Esophagus (tissue), 2 donors: Measurements from ENCODE around the gene TTC16. TPM values are rescaled to one million over a fixed set of nuclear protein-coding genes. Genes with fewer than 3 reads are reported as not detected.

Source experiments
- H3K27ac ChIP-seq, 2 donors: one replicate each; pipeline ENCODE4 v1.5.1; 2013; ENCODE audit warnings: low read depth in 2 of 2, mild to moderate bottlenecking in 2 of 2, inconsistent platforms in 1 of 2, low read length in 1 of 2, moderate library complexity in 1 of 2
- H3K27me3 ChIP-seq, 2 donors: one replicate each; pipeline ENCODE4 v1.6.1; 2013; ENCODE audit warnings: low read length in 2 of 2, control low read depth in 1 of 2, mild to moderate bottlenecking in 1 of 2; ENCODE audit not compliant: insufficient read depth in 2 of 2, control insufficient read depth in 1 of 2
- H3K36me3 ChIP-seq, 2 donors: one replicate each; pipeline ENCODE4 v1.6.1; 2013; ENCODE audit warnings: low read length in 1 of 2; ENCODE audit not compliant: control insufficient read depth in 2 of 2, insufficient read depth in 2 of 2
- H3K4me1 ChIP-seq, 2 donors: one replicate each; pipeline ENCODE4 v1.6.1; 2013; ENCODE audit warnings: low read length in 1 of 2; ENCODE audit not compliant: control insufficient read depth in 2 of 2, insufficient read depth in 2 of 2
- H3K4me3 ChIP-seq, 2 donors: one replicate each; pipeline ENCODE4 v1.5.1; 2013; ENCODE audit warnings: low read length in 2 of 2, mild to moderate bottlenecking in 2 of 2, low read depth in 1 of 2, moderate library complexity in 1 of 2
- H3K9me3 ChIP-seq, 2 donors: one replicate each; pipeline ENCODE4 v1.6.1; 2013; ENCODE audit warnings: mild to moderate bottlenecking in 2 of 2, low read depth in 1 of 2, low read length in 1 of 2, moderate library complexity in 1 of 2; ENCODE audit not compliant: control insufficient read depth in 2 of 2, insufficient read depth in 1 of 2
- WGBS, 2 donors: extraction: QIAGEN DNeasy Blood & Tissue Kit; methylation state at CpG; one replicate each; pipeline ENCODE4 v1.1.7; 2013; 5-methylcytosine and 5-hydroxymethylcytosine counted together
- polyA plus RNA-seq, 2 donors: library from polyadenylated mRNA; stranded (reverse); fragments of 200-250 nt; gene quantifications; one replicate each; pipeline ENCODE4 v1.2.3, GENCODE V29; 2013
- donor health status: healthy with polysubstance abuse.
- donor health status: Bipolar disorder and iron deficiency.

The TTC16 gene
- polyA plus RNA-seq, result under 1 TPM; 0.04 to 0.10 TPM

GRCh38 chr9:127715470-127716337 is at the start of gene TTC16, which contains the start of gene PTRH1:
Gene TTC16 (plus strand): TSS chr9:127716079. CDS start chr9:127716146, 67 bp downstream.
Gene PTRH1 (minus strand): TSS chr9:127715663. CDS start chr9:127715639, 24 bp downstream.
- peak within 1 kb of the TSS; percentile 71 to 87 for H3K27ac ChIP-seq
- no peaks in the 10 kb centered on the region for H3K27me3 ChIP-seq
- H3K9me3 ChIP-seq, result no peaks in the 10 kb centered on the region
- no peaks in the 10 kb centered on the region for H3K36me3 ChIP-seq
- 4% methylated on average over 61 to 65 of the region's 65 CpGs for WGBS, 2 donors
- H3K4me3 ChIP-seq, result peak within 1 kb of the TSS; percentile 69 to 75
- H3K4me1 ChIP-seq, result peaks cover 0 to 10% of the 10 kb centered on the region in 2 donors

GRCh38 chr9:127667127-127667844 is 48.6 kb upstream of the TTC16 start:
- Histone ChIP-seq H3K4me1 (peaks cover 0 to 2% of the 10 kb centered on the region in 2 donors), H3K27me3 (no peaks in the 10 kb centered on the region), H3K36me3 (peaks cover 4 to 12% of the 10 kb centered on the region in 2 donors), H3K9me3 (no peaks in the 10 kb centered on the region), H3K27ac (no peak overlapping the region), H3K4me3 (no peak overlapping the region)
- 72 to 73% methylated on average over 3 of the region's 3 CpGs for WGBS, 2 donors

- 91 to 92% methylated on average over 18 of the region's 18 CpGs for WGBS, 2 donors
- Histone ChIP-seq H3K4me1 (peaks cover 0 to 2% of the 10 kb centered on the region in 2 donors), H3K4me3 (no peak overlapping the region), H3K27me3 (no peaks in the 10 kb centered on the region), H3K9me3 (no peaks in the 10 kb centered on the region), H3K27ac (no peak overlapping the region), H3K36me3 (peaks cover 6 to 13% of the 10 kb centered on the region in 2 donors)
These were observed 48.0 kb upstream of the TTC16 start for GRCh38 chr9:127667906-127668305.

- Histone ChIP-seq H3K4me3 (no peak overlapping the region), H3K4me1 (no peaks in the 10 kb centered on the region), H3K9me3 (no peaks in the 10 kb centered on the region), H3K36me3 (peaks cover 6 to 9% of the 10 kb centered on the region in 2 donors), H3K27ac (no peak overlapping the region), H3K27me3 (no peaks in the 10 kb centered on the region)
- WGBS, 2 donors, result 87 to 90% methylated on average over 7 of the region's 7 CpGs
These were observed 42.6 kb upstream of the TTC16 start for GRCh38 chr9:127673234-127673633.

GRCh38 chr9:127676638-127677037 is 39.2 kb upstream of the TTC16 start:
- Histone ChIP-seq H3K4me3 (no peak overlapping the region), H3K4me1 (no peaks in the 10 kb centered on the region), H3K9me3 (no peaks in the 10 kb centered on the region), H3K36me3 (peaks cover 6 to 19% of the 10 kb centered on the region in 2 donors), H3K27ac (no peak overlapping the region), H3K27me3 (no peaks in the 10 kb centered on the region)
- 85 to 92% methylated on average over 12 of the region's 12 CpGs for WGBS, 2 donors

- no peaks in the 10 kb centered on the region for H3K27me3 ChIP-seq
- WGBS, 2 donors, result 85 to 93% methylated on average over 2 of the region's 2 CpGs
- H3K4me3 ChIP-seq, result no peak overlapping the region
- H3K4me1 ChIP-seq, result no peaks in the 10 kb centered on the region
- no peak overlapping the region for H3K27ac ChIP-seq
- peaks cover 8 to 26% of the 10 kb centered on the region in 2 donors for H3K36me3 ChIP-seq
- no peaks in the 10 kb centered on the region for H3K9me3 ChIP-seq
These were observed 36.4 kb upstream of the TTC16 start for GRCh38 chr9:127679506-127679905.

- WGBS, 2 donors, result 90 to 92% methylated on average over 11 of the region's 11 CpGs
- no peak overlapping the region for H3K4me3 ChIP-seq
These were observed 35.7 kb upstream of the TTC16 start for GRCh38 chr9:127680226-127680625.

GRCh38 chr9:127680846-127681245 is 35.0 kb upstream of the TTC16 start:
- H3K9me3 ChIP-seq, result no peaks in the 10 kb centered on the region
- WGBS, 2 donors, result 85 to 92% methylated on average over 9 of the region's 9 CpGs
- H3K4me1 ChIP-seq, result no peaks in the 10 kb centered on the region
- H3K27me3 ChIP-seq, result no peaks in the 10 kb centered on the region
- no peak overlapping the region for H3K4me3 ChIP-seq
- no peak overlapping the region for H3K27ac ChIP-seq
- H3K36me3 ChIP-seq, result peaks cover 8 to 26% of the 10 kb centered on the region in 2 donors

More at GRCh38 chr9:127680226-127680625, 35.7 kb upstream of the TTC16 start:
- no peak overlapping the region for H3K27ac ChIP-seq
- no peaks in the 10 kb centered on the region for H3K9me3 ChIP-seq
- peaks cover 8 to 26% of the 10 kb centered on the region in 2 donors for H3K36me3 ChIP-seq
- no peaks in the 10 kb centered on the region for H3K4me1 ChIP-seq
- H3K27me3 ChIP-seq, result no peaks in the 10 kb centered on the region

GRCh38 chr9:127682351-127683136 is 33.3 kb upstream of the TTC16 start:
- Histone ChIP-seq H3K9me3 (no peaks in the 10 kb centered on the region), H3K27ac (no peak overlapping the region), H3K36me3 (peaks cover 8 to 23% of the 10 kb centered on the region in 2 donors), H3K4me3 (no peak overlapping the region), H3K4me1 (no peaks in the 10 kb centered on the region), H3K27me3 (no peaks in the 10 kb centered on the region)
- 92% methylated on average over 23 of the region's 23 CpGs for WGBS, 2 donors
